Neutrophil (primary cell): ENCODE data around the gene PDE5A.
A peak's percentile ranks its signal among the peaks of the same experiment; 100 is the strongest.

Experiments used
- H3K27ac ChIP-seq: fragments of 200-600 bp; sonication (generic); 2 replicates; pipeline ENCODE4 v1.5.1; 2016; ENCODE audit warnings: mild to moderate bottlenecking, moderate library complexity
- H3K27me3 ChIP-seq: fragments of 200-600 bp; sonication (generic); 2 replicates; pipeline ENCODE4 v1.6.0; 2016; ENCODE audit warnings: mild to moderate bottlenecking
- H3K36me3 ChIP-seq: fragments of 200-600 bp; sonication (generic); 2 replicates; pipeline ENCODE4 v1.5.1; 2017
- H3K4me1 ChIP-seq, 2 experiments: fragments of 200-600 bp in 1 of 2; sonication (generic) in 1 of 2; 1 replicate in 1 of 2; 2 replicates in 1 of 2; pipeline versions ENCODE4 v1.5.1 to v1.6.1; 2013 to 2016; ENCODE audit warnings: low read depth in 1 of 2, low read length in 1 of 2, mild to moderate bottlenecking in 1 of 2, moderate library complexity in 1 of 2; ENCODE audit not compliant: control insufficient read depth in 1 of 2, insufficient read depth in 1 of 2
- H3K4me3 ChIP-seq, 2 experiments: fragments of 200-600 bp in 1 of 2; sonication (generic) in 1 of 2; 1 replicate in 1 of 2; 2 replicates in 1 of 2; pipeline ENCODE4 v1.5.1; 2013 to 2016; ENCODE audit warnings: low read depth in 1 of 2, low read length in 1 of 2, mild to moderate bottlenecking in 1 of 2, moderate library complexity in 1 of 2
- H3K9me3 ChIP-seq: fragments of 200-600 bp; sonication (generic); 2 replicates; pipeline ENCODE4 v1.5.1; 2016
- CTCF ChIP-seq: fragments of 200-600 bp; sonication (generic); IDR thresholded peaks from 2 replicates; pipeline ENCODE4 v1.5.1; 2016; ENCODE audit warnings: antibody characterized with exemption

PDE5A gene

DNA sequence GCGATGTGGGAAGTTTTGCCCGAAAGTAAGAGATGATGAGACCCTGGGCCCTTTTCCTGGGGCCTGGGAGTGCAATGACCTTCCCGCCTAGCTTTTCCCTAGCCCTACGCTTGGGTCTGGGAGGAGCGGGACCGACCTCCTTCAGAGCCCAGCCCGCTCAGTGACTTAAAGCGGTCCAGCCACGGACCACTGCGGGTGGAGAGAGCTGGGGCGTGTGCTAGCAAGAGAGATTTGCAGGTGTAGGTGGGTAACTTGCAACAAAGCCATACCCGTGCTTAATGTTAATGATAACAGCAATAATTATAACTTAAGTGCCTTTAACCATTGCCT lies 503 bp upstream of the PDE5A start:
- peaks cover 27% of the 10 kb centered on the region in 2 experiments for H3K4me1 ChIP-seq
- peaks cover 99% of the 10 kb centered on the region for H3K27me3 ChIP-seq
- H3K9me3 ChIP-seq: no peaks in the 10 kb centered on the region
- peak overlapping the region; percentile 59 to 69 for H3K4me3 ChIP-seq
- no peaks in the 10 kb centered on the region for H3K36me3 ChIP-seq
- TF ChIP-seq CTCF: no peak
- H3K27ac ChIP-seq: no peak overlapping the region

DNA sequence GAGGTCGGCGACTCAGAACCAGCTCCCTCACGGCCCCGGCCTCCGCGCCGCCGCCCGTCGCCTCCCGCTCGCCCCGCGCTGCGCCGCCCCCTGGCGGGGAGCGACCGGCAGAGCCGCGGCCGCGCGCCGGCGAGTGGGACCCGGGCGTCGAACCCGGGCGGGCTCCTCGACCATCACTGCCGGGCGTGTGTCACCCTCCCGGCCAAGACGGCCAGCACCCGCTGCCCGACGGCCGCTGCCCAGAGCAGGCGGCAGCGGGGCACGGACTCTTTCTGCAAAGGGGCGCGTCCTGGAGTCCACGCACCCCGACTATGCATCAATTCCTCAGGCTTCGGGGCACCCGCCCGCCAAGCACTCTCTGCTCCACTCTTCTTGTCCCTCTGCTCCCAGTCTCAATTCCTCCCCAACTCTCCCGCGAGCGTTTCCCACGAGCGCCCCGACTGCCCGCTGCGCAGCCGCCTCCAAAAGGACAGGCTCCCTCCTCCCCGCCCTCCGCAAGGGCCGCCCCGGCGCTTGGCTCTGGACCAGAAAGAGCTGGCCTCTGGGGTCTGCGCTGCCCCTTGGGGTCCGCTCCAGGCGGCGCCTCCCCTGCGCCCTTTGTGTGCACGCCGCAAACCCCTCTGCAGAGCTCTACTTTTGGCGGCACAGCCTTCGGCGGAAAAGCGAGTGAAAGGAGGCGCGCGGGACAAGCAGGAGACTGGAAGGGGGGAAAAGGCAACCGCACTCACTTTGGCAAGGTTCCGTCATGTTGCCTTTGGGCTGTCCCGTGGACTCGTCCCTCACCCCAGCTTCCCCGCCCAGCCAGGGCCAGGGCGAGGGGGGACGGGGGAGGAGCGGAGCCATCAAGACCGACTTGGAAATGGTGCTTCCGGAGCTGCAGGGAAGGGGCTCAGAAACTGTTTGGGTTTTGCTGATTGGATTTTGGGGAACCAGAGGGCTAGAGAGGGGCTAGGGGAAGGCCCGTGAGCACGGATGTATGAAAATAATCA lies 1.0 kb downstream of the PDE5A start:
- no peaks in the 10 kb centered on the region for H3K9me3 ChIP-seq
- peaks cover 97% of the 10 kb centered on the region for H3K27me3 ChIP-seq
- TF ChIP-seq CTCF: no peak
- peak overlapping the region; percentile 59 to 69 for H3K4me3 ChIP-seq
- H3K27ac ChIP-seq: no peak overlapping the region
- H3K4me1 ChIP-seq: peaks cover 27% of the 10 kb centered on the region in 2 experiments
- no peaks in the 10 kb centered on the region for H3K36me3 ChIP-seq

DNA sequence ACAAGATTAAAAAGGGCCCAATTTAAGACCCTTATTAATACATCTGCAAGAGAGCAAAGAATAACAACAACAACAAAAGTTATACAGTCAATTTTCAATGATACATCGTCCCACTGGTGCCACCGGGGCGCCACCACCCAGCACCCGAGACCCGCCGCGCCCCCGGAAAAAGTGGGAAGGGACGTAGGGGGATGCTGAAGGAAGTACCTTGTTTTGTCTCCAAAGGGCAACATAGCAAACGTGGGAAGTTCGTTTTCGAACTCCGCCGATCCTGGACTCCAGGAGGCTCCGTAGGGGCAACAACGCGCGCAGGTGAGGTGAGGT lies 1.7 kb downstream of the PDE5A start:
- no peaks in the 10 kb centered on the region for H3K9me3 ChIP-seq
- peaks cover 91% of the 10 kb centered on the region for H3K27me3 ChIP-seq
- peak overlapping the region; percentile 59 to 69 for H3K4me3 ChIP-seq
- H3K36me3 ChIP-seq: no peaks in the 10 kb centered on the region
- TF ChIP-seq CTCF: no peak
- H3K27ac ChIP-seq: no peak overlapping the region
- H3K4me1 ChIP-seq: peaks cover 27% of the 10 kb centered on the region in 2 experiments

- peaks cover 86% of the 10 kb centered on the region for H3K27me3 ChIP-seq
- peak overlapping the region in 1 of 2 experiments; percentile 69 for H3K4me3 ChIP-seq
- no peak for TF ChIP-seq CTCF
- H3K9me3 ChIP-seq: no peaks in the 10 kb centered on the region
- H3K27ac ChIP-seq: no peak overlapping the region
- peaks cover 27% of the 10 kb centered on the region in 2 experiments for H3K4me1 ChIP-seq
- no peaks in the 10 kb centered on the region for H3K36me3 ChIP-seq
Measured at GRCh38 chr4:119626420-119626819, 2.2 kb downstream of the PDE5A start.

DNA sequence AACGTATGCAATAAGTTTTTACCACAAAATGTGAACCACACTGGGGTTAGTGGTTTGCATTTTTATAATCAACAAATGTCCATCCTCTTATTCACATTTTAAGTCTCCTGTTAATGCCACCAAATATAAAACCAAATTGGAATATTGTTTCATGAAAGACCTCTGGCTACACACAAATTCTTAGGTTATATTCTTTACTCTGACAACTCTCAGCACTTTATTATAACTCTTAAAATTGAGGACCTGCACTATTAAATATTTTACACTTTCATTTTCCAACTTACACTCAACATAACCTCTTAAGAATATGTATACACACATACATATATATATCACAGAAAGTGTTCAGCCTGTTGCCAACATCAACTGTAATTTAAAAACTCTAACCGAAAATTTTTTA lies 2.8 kb downstream of the PDE5A start:
- Histone ChIP-seq H3K4me3 (no peak overlapping the region), H3K27ac (no peak overlapping the region)

More for the DNA sequence above, 2.8 kb downstream of the PDE5A start:
- Histone ChIP-seq H3K36me3 (no peaks in the 10 kb centered on the region), H3K9me3 (no peaks in the 10 kb centered on the region), H3K27me3 (peaks cover 79% of the 10 kb centered on the region), H3K4me1 (peaks cover 27% of the 10 kb centered on the region in 2 experiments)
- no peak for TF ChIP-seq CTCF
